HPDE6-E6E7 (cell line): ENCODE data around the gene RECK.

Experiments
- DNase-seq: peaks from one replicate; pipeline ENCODE4 v3.0.0; 2011; ENCODE audit warnings: missing footprints; ENCODE audit errors: extremely low spot score

Gene RECK

DNA sequence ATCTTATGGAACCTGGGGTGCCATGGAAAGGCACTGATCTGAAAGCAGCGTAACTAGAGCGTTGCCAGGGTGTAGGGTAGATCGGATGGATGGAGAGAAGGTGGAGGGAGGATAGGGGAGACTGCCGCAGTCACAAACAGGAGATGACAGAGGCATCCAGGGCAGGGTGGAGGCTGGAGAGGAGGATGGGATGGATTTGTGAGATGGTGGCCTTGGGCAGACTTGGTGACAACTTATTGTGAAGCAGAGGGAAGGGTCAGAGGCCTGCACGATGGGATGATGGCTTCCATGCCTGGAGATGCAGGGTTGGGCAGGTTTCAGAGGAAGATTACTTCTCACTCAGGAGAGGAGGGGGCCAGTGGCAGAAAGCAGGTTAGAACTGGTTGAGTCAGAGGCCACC, 102.2 kb downstream of the RECK start:
- DNase-seq, result no peak

DNA sequence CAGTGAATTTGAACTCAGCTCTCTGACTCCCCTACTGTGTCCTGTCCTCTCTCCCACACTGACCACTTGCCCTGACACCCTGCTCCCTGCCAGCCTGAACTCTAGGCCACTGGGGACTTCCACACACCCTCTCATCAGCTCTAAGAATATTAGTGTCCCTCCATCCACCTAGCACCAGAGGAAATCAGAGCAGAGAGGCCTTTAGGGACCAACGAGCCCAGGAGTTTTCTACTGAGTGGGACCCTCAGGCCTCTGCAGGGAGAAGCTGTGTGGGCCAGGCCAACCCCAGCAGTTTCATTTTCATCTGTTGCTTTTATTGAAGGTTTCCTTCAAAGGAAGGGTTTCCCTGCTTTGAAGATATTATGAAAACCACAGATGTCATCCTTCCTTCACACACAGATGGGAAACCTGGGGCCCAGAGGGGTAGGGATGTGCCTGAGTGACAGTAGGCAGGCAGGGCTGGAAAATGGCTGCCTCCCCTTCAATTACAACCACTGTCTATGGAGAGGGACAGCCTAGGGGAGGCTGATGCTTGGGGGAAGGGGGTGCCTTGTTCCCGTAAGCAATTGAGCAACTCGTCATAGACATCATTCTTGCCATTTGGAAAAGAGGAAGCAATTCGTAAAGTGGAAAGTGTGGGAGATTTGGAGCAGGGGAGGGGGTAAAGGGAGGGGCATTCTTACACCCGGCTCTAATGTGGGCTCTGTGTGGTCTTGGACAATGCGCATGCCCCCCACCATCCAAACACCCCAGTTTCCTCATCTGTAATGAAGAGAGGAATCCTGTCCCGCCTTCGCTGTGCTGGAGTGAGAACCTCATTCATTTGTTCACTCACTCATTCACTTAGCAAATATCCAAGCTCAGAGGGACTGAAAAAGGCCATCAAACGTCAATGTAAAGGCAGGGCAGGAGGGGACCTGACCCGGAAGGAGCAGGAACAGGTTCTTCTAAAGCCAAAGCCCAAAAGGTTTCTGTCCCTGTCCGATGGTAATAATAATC, 103.7 kb downstream of the RECK start:
- DNase-seq, result no peak

DNA sequence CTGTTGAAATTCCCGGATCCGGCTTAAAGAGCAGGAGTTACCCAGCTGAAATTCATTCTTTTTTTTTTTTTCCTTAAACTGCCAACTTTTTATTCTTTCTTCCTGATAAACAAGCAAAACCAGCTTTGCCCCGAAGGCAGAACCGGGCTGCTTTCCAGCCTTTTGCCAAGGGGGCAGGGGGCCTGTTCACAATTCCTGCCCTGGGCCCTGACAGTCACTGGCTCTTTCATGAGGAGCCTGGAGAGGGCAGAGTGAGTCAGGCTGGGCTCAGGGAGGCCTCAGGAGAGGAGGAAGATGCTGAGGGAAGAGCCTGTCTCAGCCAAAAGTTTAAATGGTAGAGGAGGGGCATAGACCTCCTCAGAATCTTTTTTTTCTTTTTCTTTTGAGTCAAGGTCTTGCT, 104.6 kb downstream of the RECK start:
- no peak for DNase-seq

DNA sequence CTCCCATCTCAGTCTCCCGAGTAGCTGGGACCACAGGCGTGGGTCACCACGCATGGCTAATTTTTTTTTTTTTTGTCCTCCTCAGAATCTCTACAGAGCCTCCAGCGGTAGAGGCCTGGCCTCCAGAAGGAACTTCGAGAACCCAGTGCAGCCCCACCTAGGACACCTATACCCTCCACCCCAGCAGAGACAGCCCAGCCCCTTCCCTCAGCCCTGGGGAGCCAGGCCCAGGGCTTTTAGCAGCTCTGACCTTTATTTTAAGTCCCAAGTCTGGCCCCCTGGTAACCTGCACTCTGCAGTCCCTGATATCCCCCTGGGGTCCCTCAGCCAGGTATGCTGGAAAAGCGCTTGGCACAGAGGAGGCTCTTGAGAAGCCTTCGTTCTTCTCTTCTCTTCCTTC, 105.0 kb downstream of the RECK start:
- DNase-seq, result no peak

DNA sequence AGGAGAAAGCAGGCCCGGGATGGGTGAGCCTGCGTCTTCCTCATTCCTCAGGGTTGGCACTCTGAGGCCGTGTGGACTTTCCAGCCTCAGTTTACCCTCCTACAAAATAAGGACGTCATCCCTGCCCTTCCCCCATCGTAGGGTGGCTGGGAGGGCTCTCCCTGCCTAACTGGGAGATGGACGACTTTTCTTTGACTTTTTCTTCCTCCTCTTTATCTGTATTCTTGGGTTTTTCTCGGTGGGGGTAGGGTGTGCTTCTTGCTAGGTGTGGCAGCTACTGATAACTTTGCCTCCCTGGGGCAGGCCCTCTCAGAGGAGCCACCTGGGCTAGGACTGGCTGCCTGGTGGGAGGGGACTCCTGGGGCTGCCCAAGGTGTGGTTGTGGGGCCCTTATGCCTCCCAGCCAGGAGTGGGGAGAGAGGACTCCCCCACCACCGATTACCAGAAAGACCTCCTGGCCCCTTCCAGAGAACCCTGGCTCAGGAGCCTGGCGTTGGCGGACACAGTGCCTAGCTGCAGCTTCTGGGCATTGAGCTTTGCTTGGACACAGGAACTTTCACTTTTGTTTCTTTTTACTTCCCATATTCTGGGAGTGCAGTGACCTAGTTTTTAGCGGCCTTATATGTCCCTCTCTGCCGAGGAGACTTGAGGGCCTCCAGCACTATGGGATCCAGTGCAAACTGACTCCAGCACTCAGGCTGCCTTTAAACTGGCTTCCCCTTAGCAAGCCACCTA, 106.0 kb downstream of the RECK start:
- no peak for DNase-seq

DNA sequence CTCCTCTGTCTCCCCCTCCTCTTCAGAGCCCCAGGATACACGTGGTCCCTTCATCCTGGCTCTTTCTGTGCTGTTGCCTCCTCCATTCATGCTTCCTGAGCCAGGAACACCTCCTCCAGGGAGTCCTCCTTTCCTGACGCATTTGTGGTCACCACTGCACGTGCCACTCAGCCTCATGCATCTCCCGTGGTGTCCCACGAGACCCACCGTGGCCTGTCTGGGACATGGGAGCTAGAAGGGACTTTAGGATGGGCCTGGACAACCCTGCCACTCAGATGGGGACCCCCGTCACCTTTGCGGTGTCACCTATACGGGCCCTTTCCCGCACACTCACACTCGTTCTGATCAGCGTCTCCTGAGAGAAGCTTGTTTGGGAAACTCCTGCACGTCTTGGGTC, 106.5 kb downstream of the RECK start:
- no peak for DNase-seq

DNA sequence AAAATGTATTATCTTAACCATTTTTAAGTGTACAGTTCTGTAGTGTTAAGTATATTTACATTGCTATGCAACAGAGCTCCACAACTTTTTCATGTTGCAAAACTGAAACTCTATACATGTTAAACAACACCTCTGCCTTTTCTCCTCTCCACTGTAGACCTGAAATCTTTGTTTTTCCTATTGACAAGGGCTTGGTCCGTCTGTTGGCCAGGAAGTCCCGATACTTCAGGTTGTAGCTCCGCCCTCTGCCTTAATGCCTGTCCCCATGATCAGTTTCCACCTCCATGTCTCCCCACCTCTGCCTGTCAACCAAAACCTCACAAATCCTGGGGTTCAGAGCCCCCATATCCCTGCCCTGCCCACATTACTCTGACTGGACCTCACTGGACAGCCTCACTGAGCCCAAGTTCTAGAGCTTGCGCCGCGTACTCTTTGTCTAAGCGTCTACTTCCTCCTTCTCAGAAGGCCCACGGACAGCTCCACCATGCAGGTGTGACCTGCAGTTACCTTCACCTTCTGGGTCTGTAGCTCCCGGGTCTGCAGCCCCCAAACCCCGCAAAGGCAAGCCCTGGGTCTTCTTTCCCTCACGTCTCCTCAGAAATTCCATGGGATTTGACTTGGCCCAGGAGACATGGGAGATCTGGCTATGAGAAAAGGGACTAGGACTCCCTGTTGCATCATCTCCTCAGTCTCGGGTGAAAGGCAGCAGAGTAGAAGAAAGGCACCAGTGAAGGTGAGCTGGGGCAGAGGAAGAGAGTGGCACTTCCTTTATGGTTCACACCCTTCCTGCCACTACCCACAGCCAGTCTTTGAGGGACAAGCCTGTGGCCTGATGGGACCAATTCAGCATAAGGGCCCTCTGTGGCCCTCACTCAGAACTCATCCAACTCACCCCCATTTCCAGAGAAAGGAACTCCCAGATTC, 107.9 kb downstream of the RECK start:
- no peak for DNase-seq

DNA sequence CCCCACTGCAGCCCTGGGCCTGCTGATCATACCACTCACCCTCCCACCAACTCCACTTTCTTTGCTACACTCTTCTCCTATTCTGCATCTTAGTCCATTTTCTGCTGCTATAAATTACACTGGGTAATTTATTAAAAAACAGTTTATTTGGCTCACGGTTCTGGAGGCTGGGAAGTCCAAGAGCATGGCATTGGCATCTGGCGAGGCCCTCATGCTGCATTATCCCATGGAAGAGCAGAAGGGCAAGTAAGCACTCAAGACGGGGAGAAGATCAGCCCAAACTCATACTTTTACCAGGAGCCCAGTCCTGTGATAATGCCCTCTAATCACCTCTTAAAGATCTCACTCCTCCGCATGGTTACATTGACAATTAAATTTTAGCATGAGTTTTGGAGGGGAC, 109.3 kb downstream of the RECK start:
- DNase-seq, result no peak

DNA sequence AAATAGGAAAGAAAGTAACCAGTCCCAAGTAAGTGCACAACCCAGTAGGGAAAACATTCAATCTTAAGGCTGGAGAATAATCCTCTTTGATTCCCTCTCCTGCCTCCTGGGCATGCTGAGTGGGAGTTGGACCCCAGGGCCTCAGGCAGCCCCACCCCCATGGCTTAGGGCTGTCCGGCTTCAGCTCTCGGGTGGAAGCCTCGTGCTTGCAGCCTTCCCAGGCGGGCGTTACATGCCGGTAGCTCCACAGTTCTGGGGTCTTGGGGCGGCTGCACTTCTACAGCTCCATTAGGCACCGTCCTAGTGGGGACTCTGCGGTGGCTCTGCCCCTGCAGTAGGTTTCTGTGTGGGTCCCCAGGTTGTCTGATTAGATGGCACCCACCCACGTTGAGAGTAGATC, 109.9 kb downstream of the RECK start:
- DNase-seq, result no peak

DNA sequence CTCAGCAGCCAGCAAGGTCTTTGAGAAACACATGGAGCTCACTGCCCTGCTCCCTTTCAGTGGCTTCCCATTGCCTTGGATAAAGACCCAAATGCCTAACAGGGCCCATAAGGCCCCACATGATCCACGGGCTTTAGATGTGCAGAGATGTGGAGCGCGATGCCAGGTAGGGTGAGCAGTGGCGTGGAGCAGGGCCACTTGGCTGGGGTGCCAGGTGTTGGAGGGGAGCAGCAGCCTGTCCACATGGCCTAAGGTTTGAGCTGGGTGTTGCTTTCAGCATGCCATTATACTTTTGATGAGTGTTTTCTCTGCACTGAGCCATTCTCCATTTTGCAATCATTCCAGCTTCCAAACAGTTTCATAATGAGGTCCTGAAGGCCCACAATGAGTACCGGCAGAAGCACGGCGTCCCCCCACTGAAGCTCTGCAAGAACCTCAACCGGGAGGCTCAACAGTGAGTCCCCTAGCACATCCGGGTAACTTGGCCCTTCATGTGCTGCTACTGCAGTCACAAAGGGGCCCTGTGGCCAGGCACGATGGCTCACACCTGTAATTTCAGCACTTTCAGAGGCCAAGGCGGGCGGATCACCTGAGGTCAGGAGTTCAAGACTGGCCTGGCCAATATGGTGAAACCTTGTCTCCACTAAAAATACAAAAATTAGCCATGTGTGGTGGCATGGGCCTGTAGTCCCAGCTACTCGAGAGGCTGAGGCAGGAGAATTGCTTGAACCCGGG, 110.9 kb downstream of the RECK start:
- no peak for DNase-seq

DNA sequence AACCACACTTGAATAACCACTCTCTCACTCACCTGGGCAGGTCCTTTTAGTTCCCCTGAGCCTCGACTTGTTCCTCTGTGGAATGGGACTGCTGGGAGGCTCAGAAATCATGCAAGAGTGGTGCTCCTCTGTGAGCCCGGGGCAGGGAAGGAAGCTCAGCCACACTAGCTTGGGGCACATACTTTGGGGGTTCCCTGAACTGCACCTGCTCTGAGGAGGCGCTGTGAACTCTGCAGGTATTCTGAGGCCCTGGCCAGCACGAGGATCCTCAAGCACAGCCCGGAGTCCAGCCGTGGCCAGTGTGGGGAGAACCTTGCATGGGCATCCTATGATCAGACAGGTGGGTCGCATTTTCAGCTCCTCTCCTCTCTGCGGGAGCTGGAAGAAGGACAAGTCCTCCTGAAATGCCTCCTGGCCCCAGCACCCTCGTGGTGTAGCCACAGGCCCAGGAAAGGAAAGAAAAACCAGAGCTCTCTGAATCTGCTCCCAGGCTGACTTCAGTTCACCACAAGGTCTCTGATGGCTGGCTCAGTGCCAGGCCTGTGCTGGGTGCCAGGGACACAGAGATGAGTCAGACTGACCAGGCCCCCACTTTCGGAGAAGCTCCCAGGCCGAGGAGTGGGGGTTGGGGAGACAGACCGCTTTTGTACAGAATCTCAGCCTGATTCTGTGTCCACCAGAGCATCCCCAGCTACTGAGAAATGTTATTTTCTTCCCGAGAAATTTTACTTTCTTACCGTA, 111.8 kb downstream of the RECK start:
- DNase-seq, result peak; percentile 84

DNA sequence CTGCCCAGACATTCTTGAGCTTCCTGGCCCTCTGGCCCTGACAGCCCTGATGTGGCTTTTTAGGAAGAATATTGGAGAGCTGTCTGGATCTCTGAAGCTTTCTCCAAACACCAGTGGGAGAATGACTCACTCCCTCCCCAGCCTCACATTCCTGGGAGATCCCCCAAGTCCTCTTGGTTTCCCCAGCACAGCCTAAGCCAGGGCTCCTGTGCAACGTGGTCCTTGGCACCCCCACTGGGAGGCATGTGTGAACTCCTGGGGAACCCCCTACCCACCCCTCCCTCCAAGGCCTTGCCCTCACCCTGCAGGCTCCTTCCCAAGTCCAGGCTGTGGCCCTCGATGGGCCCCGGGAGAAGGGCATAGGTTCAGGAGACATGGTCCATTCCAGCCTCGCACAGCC, 112.5 kb downstream of the RECK start:
- no peak for DNase-seq

DNA sequence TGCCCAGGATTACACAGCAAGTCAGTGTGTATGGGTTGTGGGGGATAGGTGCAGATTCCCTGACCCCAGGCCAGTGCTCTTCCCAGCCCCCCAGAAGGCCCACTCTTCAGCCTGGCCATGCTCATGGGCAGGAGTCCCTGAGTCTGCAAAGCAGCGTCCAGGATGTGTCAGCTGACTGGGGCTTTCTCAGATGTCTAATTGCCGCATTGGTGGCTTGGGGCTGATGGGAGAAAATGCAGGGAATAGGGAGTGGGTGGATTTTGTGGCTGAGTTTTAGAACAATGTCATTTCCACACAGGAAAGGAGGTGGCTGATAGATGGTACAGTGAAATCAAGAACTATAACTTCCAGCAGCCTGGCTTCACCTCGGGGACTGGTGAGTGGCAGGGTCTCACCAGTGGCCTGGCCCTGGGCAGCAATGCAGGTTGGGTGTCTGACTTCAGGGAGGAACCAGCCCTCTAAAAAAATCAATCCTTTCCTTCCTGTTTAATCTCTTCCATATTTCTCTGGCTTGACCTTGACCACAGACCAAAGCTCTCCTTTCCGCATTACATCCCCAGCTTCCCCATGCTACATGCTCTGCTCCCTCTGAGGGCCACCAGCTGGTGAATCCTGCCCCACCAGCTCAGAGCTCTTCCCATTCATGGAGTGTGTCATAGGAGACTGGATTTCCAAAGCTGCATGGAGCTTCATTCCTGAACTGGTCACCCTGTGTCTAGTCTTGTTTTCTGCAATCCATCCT, 114.0 kb downstream of the RECK start:
- no peak for DNase-seq

DNA sequence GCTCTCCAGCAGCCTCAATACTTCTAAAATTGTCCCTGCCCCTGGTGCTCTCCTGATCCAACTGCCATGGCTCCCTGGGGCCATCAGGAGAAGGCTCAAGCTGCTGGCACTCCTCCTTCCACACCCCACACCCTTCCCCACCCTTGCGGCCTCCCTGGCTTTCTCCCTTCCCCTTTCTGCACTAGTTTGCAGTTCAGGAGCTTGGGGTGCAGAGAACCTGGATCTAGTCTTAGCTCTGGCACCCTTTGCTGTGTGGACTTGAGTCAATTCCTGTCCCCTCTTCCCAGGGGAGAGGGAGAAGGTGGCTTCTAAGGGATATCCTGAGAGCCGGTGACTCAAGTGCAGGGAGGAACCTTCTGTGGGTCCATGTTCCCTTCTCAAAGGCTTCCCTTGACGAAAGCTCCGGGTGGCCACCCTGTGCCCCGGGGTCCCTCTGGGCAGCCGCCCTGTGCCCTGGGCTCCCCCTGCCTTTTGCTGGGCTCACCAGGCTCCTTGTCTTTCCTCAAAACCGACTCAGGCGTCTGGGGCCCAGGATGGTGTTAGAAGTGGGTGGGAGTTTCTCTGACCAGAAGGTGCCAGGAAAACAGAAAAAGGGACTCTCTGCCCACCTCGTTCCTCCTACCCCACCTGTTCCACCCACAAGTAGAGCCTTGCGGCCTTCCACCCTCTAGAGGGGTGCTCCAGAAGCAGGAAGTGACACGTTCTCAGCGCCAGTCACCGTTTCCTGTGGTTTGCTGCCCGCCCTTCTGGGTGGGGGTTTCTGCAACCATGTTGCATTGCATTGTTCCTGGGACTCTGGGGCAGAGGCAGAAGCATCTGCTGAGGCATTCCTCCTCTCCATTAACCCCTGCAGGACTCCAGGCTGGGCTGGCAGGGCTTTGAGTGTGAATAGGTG, 114.8 kb downstream of the RECK start:
- DNase-seq, result no peak

DNA sequence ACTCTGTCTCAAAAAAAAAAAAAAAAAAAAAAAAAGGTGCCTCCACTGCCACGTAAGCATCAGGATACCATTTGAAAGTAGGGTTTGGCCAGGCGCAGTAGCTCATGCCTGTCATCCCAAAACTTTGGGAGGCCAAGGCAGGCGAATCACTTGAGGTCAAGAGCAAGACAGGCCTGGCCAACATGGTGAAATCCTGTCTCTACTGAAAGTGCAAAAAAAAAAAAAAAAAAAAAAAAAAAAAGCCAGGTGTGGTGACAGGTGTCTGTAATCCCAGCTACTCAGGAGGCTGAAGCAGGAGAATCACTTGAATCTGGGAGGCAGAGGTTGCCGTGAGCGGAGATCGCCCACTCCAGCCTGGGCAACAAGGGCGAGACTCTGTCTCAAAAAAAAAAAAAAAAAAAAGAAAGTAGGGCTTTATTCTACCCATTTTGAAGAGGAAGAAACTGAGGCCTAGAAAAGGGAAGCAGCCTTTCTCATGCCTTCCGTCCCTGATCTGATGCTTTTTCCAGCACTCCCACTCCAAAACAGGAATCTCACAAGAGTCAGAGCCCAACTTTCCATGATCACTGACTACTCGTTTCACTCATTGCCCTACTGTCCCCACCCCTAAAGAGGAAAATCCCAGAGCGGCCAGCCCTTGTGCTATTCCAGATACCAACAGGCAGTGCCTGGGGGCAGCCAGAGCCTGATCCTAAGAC, 116.2 kb downstream of the RECK start:
- DNase-seq, result no peak

DNA sequence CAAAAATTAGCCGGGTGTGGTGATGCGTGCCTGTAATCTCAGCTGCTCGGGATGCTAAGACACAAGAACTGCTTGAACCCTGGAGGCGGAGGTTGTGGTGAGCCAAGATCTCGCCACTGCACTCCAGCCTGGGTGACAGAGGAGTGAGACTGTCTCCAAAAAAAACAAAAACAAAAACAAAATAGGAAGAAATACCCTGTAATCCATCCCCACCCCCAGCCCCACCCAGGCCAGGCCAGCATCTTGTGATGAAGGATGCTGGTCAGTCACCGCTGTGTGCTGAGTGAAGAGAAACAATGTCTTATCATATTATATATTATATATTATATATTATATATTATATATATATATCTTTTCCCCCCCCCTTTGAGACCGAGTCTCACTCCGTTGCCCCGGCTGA, 117.0 kb downstream of the RECK start:
- no peak for DNase-seq

DNA sequence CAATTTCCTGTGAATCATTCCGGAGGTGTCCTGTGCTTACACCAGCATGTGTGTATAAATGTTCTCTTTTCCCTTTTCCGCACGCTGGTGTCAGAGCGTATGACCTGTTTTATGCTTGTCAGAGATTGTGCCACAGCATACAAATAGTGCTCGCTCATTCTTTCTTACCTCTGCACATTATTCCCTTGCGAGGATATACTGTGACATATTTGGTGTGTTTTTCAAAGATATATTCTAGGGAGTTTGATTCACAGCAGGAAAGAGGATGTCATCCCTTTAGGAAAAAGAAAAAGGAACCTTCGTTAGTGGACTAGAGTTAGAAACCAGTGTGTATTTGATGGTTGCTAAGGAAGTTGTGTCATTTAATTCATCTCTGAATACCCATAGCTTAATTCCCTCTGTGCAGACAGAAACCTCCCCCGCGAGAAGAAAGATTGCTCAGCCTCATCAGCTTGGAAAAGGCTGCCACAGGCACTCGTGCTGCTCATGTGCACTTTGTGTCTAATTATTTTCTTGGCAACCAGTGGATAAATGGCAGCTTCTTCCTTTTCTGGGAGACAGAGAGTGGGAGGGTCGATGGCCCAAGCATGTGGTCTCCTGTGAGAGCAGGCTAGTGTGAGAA, 117.7 kb downstream of the RECK start:
- DNase-seq, result no peak

DNA sequence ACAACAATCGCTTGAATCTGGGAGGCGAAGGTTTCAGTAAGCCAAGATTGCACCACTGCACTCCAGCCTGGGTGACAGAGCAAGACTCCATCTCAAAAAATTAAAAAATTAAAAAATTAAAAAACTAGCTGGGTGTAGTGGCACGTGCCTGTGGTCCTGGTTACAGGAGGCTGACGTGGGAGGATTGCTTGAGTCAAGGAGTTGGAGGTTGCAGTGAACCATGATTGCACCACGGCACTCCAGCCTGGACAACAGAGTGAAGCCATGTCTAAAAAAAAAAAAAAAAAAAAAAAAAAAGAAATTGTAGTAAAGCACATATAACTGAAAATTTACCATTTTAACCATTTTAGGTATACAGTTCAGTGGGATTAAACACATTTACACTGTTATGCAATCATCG, 119.4 kb downstream of the RECK start:
- DNase-seq, result no peak
